Measurements from ENCODE around the gene CCDC9.

CCDC9 gene

GRCh38 chr19:47255879-47256692, at the start of gene CCDC9:
Gene CCDC9, plus strand, starts transcription at chr19:47256525. Its CDS starts 1,876 bp downstream, at chr19:47258401.
- H3K4me3 ChIP-seq (ENCODE audit: low read depth, low read length), result peak within 1 kb of the TSS; percentile 88
- peak; percentile 98 for TF ChIP-seq MAX (IDR thresholded peaks at IDR 0.05; ENCODE audit: low read depth, low read length)
- peak; percentile 99 for TF ChIP-seq MYC (IDR thresholded peaks at IDR 0.05; ENCODE audit: low read depth, low read length)
- TF ChIP-seq CTCF (IDR thresholded peaks at IDR 0.05; ENCODE audit: low read depth, low read length), result no peak
- TF ChIP-seq POLR2A (IDR thresholded peaks at IDR 0.05; ENCODE audit: extremely low read depth, insufficient read length), result peak; percentile 96
- DNase-seq (ENCODE audit: low read depth), result peak; percentile 100

DNA sequence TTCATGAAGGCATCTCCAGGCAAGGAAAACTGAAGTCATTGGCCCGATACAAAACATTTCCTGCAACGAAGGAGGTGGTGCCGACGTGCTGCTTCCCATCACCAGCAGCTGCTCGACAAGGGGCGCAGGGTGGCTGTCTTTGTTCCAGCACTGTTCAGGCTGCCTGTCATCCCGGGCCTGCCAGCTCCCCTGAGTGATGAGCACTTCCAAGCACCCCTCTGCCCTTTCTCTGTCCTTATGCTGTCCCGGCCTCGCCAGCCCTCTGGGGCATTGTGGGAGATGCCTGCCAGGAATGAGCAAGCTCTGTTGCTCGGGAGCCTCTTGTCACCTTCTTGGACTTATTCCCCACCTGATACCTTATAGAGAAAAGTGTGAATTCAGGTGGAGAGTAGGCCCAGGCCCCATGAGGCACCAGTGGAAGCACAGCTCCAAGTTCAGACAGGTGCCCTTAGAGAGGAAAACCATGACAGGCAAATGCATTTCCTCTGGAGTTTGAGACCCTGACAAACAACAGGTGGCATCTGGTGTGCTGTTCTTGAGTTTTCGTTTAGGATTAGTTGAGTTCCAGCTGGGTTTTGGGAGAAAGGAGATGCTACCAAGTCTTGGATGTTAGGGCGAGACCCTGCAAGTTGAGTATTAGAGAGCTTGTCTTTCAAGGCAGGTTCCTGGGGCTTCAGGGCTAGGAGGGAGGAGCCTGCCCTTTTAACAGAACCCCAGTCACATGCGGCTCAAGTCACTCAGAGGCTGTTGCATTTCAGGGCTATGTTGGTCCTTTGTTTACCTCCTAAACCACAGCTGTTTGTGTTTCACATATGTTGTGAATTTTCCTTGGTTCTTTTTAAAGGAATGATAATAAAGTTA, 46.8 kb upstream of the CCDC9 start:
- no peak for DNase-seq (ENCODE audit: low read depth)
- no peak for TF ChIP-seq MYC (IDR thresholded peaks at IDR 0.05; ENCODE audit: low read depth, low read length)
- no peak for TF ChIP-seq CTCF (IDR thresholded peaks at IDR 0.05; ENCODE audit: low read depth, low read length)
- TF ChIP-seq POLR2A (IDR thresholded peaks at IDR 0.05; ENCODE audit: extremely low read depth, insufficient read length), result no peak
- TF ChIP-seq MAX (IDR thresholded peaks at IDR 0.05; ENCODE audit: low read depth, low read length), result no peak
- no peak overlapping the region for H3K4me3 ChIP-seq (ENCODE audit: low read depth, low read length)

- TF ChIP-seq MYC (IDR thresholded peaks at IDR 0.05; ENCODE audit: low read depth, low read length) (no peak), CTCF (IDR thresholded peaks at IDR 0.05; ENCODE audit: low read depth, low read length) (no peak), MAX (IDR thresholded peaks at IDR 0.05; ENCODE audit: low read depth, low read length) (no peak), POLR2A (IDR thresholded peaks at IDR 0.05; ENCODE audit: extremely low read depth, insufficient read length) (no peak)
- no peak overlapping the region for H3K4me3 ChIP-seq (ENCODE audit: low read depth, low read length)
- no peak for DNase-seq (ENCODE audit: low read depth)
Observed at GRCh38 chr19:47210180-47210490, 46.2 kb upstream of the CCDC9 start.

DNA sequence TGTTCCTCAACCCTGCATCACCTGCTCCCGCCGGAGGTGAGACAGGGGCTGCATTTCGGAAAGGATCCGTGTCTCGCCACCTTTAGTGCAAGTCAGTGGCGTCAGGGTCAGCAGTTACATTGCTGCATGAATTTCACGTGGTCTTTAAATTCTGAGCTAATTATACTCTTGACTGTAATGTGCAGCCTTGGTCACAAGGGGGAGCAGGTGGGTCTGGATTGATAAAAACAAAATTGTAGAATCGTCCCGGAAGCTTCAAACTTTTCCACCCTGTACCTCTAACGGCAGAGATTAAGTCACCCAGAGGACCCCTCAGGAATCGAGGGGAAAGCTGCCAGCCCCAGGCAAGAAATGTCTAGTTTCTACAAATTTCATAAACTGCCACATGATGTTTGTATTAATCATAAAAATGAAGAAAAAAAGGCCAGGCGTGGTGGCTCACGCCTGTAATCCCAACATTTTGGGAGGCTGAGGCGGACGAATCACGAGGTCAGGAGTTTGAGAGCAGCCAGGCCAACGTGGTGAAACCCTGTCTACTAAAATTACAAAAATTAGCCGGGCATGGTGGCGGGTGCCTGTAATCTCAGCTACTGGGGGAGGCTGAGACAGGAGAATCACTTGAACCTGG, 45.5 kb upstream of the CCDC9 start:
- H3K4me3 ChIP-seq (ENCODE audit: low read depth, low read length), result no peak overlapping the region
- TF ChIP-seq CTCF (IDR thresholded peaks at IDR 0.05; ENCODE audit: low read depth, low read length) (peak; percentile 100), POLR2A (IDR thresholded peaks at IDR 0.05; ENCODE audit: extremely low read depth, insufficient read length) (no peak), MAX (IDR thresholded peaks at IDR 0.05; ENCODE audit: low read depth, low read length) (peak; percentile 99), MYC (IDR thresholded peaks at IDR 0.05; ENCODE audit: low read depth, low read length) (peak; percentile 98)
- peak; percentile 96 for DNase-seq (ENCODE audit: low read depth)

GRCh38 chr19:47215581-47215980, 40.7 kb upstream of the CCDC9 start:
- TF ChIP-seq CTCF (IDR thresholded peaks at IDR 0.05; ENCODE audit: low read depth, low read length) (no peak), MYC (IDR thresholded peaks at IDR 0.05; ENCODE audit: low read depth, low read length) (no peak), POLR2A (IDR thresholded peaks at IDR 0.05; ENCODE audit: extremely low read depth, insufficient read length) (no peak), MAX (IDR thresholded peaks at IDR 0.05; ENCODE audit: low read depth, low read length) (no peak)
- DNase-seq (ENCODE audit: low read depth), result no peak
- no peak overlapping the region for H3K4me3 ChIP-seq (ENCODE audit: low read depth, low read length)

Measured in NB4 (cell line).